ENCODE results near the gene C4orf50.
"Not testable (repeated sequence)": the region's sequence is repeated elsewhere in the genome, so short reads cannot be mapped to it uniquely, and the experiment has no call there.

The C4orf50 gene

GRCh38 chr4:5995901-5996623 is 22.2 kb downstream of the C4orf50 start:
- DNase-seq (ENCODE audit: insufficient read length, low spot score) (no peak), FAIRE-seq (no peak)

GRCh38 chr4:5993876-5994811 is 24.1 kb downstream of the C4orf50 start:
- DNase-seq (ENCODE audit: insufficient read length, low spot score) (no peak), FAIRE-seq (no peak)

GRCh38 chr4:5993346-5993745 is 24.9 kb downstream of the C4orf50 start:
- not testable (repeated sequence) for DNase-seq (ENCODE audit: insufficient read length, low spot score); FAIRE-seq

- DNase-seq (ENCODE audit: insufficient read length, low spot score) (no peak), FAIRE-seq (no peak)
Measured at GRCh38 chr4:5992828-5993321, 25.4 kb downstream of the C4orf50 start.

GRCh38 chr4:5992171-5992827 is 25.9 kb downstream of the C4orf50 start:
- DNase-seq (ENCODE audit: insufficient read length, low spot score) (no peak), FAIRE-seq (no peak)

GRCh38 chr4:5991405-5991804 is 26.8 kb downstream of the C4orf50 start:
- no peak for DNase-seq (ENCODE audit: insufficient read length, low spot score)
- no peak for FAIRE-seq

- no peak for DNase-seq (ENCODE audit: insufficient read length, low spot score)
- no peak for FAIRE-seq
Measured at GRCh38 chr4:5990446-5991160, 27.6 kb downstream of the C4orf50 start.

- FAIRE-seq (no peak), DNase-seq (ENCODE audit: insufficient read length, low spot score) (no peak)
Measured at GRCh38 chr4:5989236-5990225, 28.7 kb downstream of the C4orf50 start.

GRCh38 chr4:5988086-5988845 is 30.0 kb downstream of the C4orf50 start:
- FAIRE-seq (no peak), DNase-seq (ENCODE audit: insufficient read length, low spot score) (no peak)

- FAIRE-seq: no peak
- DNase-seq (ENCODE audit: insufficient read length, low spot score): no peak
Measured at GRCh38 chr4:5984843-5985242, 33.4 kb downstream of the C4orf50 start.

GRCh38 chr4:5982156-5982973 is 35.9 kb downstream of the C4orf50 start:
- DNase-seq (ENCODE audit: insufficient read length, low spot score) (no peak), FAIRE-seq (no peak)

- DNase-seq (ENCODE audit: insufficient read length, low spot score) (no peak), FAIRE-seq (no peak)
Measured at GRCh38 chr4:5980436-5981155, 37.6 kb downstream of the C4orf50 start.

- DNase-seq (ENCODE audit: insufficient read length, low spot score) (no peak), FAIRE-seq (no peak)
Measured at GRCh38 chr4:5979981-5980380, 38.2 kb downstream of the C4orf50 start.

- DNase-seq (ENCODE audit: insufficient read length, low spot score) (no peak), FAIRE-seq (no peak)
Measured at GRCh38 chr4:5976921-5977320, 41.3 kb downstream of the C4orf50 start.

GRCh38 chr4:5976431-5976830 is 41.8 kb downstream of the C4orf50 start:
- FAIRE-seq (no peak), DNase-seq (ENCODE audit: insufficient read length, low spot score) (no peak)

GRCh38 chr4:5974321-5974720 is 43.9 kb downstream of the C4orf50 start:
- no peak for FAIRE-seq

More at GRCh38 chr4:5974321-5974720, 43.9 kb downstream of the C4orf50 start:
- DNase-seq (ENCODE audit: insufficient read length, low spot score): no peak

Measured in HTR-8/SVneo (cell line).